COLO829 (cell line): ENCODE measurements around the gene CCDC124.
"Not testable (repeated sequence)": the region's sequence is repeated elsewhere in the genome, so short reads cannot be mapped to it uniquely, and the experiment has no call there.

Experiments
- DNase-seq: peaks from one replicate; pipeline ENCODE4 v3.0.0; 2012; ENCODE audit warnings: low spot score

Gene CCDC124

DNA sequence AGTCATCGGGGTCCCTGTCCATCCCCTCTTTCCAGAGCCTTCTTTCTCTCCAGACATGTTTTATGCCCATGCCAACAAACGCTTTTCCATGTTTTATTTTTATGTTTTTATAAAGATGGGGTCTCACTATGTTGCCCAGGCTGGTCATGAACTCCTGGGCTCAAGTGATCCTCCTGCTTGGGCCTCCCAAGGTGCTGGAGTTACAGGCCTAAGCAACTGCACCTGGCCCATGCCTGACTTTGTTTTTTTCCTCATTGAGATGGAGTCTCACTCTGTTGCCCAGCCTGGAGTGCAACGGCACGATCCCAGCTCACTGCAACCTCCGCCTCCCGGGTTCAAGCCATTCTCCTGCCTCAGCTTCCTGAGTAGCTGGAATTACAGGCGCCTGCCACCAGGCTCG, 53.8 kb downstream of the CCDC124 start:
- not testable (repeated sequence) for DNase-seq

DNA sequence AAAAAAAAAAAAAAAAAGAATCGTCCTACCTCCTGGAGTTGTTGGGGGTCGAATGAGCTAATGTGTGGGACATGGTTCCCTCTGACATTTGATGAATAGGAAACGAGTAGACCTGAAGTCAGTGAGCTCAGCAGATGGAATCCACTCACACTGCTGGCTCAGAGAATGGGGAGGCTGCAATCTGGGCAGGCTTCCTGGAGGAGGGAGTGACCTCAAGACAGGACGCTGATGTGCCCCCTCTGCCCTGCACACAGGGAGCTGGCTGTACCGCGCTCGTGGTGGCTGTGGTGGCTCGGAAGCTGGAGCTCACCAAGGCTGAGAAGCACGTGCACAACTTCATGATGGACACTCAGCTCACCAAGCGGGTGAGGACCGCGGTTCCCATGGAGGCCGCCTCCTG, 55.3 kb downstream of the CCDC124 start:
- no peak for DNase-seq

DNA sequence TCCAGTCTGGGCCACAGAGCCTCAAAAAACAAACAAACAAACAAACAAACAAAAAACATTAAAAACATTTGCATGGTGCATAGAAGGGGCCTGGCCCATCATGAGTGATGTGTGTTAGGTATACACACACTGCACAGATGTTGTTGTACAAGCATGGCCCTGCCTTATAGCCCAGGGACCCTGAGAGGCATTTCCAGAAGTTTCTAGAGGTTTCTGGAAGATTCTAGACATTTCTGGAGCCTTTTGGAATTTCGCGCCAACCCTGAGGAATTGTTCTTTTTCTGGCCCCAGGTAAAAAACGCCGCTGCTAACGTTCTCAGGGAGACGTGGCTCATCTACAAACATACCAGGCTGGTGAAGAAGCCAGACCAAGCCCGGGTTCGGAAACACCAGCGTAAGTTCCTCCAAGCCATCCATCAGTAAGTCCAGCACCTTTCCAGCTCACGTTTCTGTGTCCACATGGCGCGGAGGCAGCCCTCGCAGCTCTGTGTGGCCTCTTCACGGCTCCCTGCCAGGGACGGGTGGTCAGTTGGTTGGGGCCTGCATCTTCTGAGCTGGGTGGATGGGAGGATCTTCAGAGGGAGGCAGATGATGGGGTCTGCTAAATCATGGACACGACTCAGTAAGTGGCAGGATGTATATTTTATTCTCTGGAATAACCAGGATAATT, 56.7 kb downstream of the CCDC124 start:
- DNase-seq: no peak

GRCh38 chr19:17993076-17993813, 60.4 kb downstream of the CCDC124 start:
- DNase-seq: no peak
